22Rv1 (cell line): ENCODE data around the gene DPH7.

Experiments used
- CTCF ChIP-seq: fragments of 450-650 bp; IDR thresholded peaks from 2 replicates; pipeline ENCODE4 v1.5.1; 2017; ENCODE audit warnings: mild to moderate bottlenecking
- ZFX ChIP-seq: fragments of 450-650 bp; IDR thresholded peaks from 2 replicates; pipeline ENCODE4 v1.6.1; 2017; ENCODE audit warnings: antibody characterized with exemption, borderline replicate concordance

GRCh38 chr9:137540536-137540935, 38.2 kb downstream of the DPH7 start:
- TF ChIP-seq CTCF, result no peak
- TF ChIP-seq ZFX, result no peak
